Cardiac muscle cell (in vitro differentiated cells and primary cell): ENCODE data around the gene ZFYVE19. TPM values are rescaled to one million over a fixed set of nuclear protein-coding genes. Genes with fewer than 3 reads are reported as not detected.

ENCODE experiments used
- DNase-seq, 2 donors: peaks; one replicate each; pipeline versions ENCODE4 v3.0.0 to v3.0.0-alpha.2; 2010 to 2017; ENCODE audit warnings: low read depth in 1 of 2, low spot score in 1 of 2
- H3K27ac ChIP-seq: fragments of 200-600 bp; sonication (generic); 2 replicates; pipeline ENCODE4 v1.5.1; 2016
- H3K27me3 ChIP-seq: fragments of 200-600 bp; sonication (generic); 2 replicates; pipeline ENCODE4 v1.6.0; 2016; ENCODE audit warnings: control low read depth
- H3K36me3 ChIP-seq: fragments of 200-600 bp; sonication (generic); 2 replicates; pipeline ENCODE4 v1.5.1; 2016; ENCODE audit warnings: control low read depth
- H3K4me1 ChIP-seq: fragments of 200-600 bp; sonication (generic); 2 replicates; pipeline ENCODE4 v1.8.1; 2017; ENCODE audit warnings: low read depth, mild to moderate bottlenecking, mixed run types
- H3K4me3 ChIP-seq: fragments of 200-600 bp; sonication (generic); 2 replicates; pipeline ENCODE4 v1.5.1; 2016; ENCODE audit warnings: mild to moderate bottlenecking
- H3K9me3 ChIP-seq: fragments of 200-600 bp; sonication (generic); 2 replicates; pipeline ENCODE4 v1.5.1; 2017; ENCODE audit warnings: low read depth, mild to moderate bottlenecking, control low read depth
- polyA plus RNA-seq: library from polyadenylated mRNA; unstranded; fragments of >200 nt; fragmentation: Nextera tagmentation; extraction: Ambion mirVana; gene quantifications from 2 replicates; pipeline ENCODE4 v1.2.1, GENCODE V29; 2016
- total RNA-seq: library from RNA; depleted of rRNA; stranded (reverse); fragments of >200 nt; gene quantifications from 2 replicates; pipeline ENCODE4 v1.2.3, GENCODE V29; 2016
- TF ChIP-seq, protein P1 (sequence below): IDR thresholded peaks from 2 replicates; pipeline ENCODE4 v1.5.1; 2012; ENCODE audit warnings: low read depth, mild to moderate bottlenecking, low read length

The ZFYVE19 gene
- total and polyA plus RNA-seq, 2 experiments from 2014 or later: 23.4 to 41.3 TPM

DNA sequence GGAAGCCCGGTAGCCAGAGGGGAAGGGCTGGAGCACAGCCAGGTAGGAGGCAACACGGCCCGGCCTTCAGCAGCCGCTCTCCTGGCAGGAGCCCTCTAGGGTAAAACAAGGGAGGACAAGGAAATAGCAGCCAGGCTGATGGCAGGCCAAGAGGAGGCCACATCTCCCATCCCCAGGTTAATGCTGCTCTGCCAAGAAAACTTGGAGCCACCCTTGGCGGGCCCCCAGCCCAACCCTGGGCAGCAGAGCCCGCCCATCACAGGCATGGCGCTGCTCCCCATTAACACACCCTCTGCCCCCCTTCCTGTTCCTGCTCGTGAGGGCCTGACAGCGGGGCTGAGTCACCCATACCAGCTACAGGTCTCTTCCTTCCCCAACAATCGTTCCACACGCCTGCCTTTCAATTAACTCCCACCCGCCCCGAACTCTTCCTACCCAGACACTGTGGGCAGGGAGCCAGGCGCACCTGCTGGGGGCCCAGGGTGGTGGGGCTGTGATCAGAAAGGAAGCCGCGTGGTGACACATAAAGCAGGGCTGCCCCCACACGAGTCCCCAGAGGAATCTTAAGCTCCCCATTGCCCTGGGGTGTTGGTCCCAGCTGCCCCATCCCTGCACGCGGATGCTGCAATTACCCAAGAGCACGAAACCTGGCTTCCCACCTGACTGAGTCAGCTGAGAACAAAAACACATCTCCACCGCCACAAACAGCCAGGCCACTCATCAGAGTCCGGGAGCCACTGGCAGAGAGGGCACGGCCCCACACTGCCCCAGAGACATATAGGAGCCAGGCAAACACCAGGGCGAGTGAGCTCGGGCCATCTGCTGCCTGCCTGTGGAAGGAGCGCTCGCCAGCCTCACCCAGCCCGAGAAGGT is 37.4 kb upstream of the ZFYVE19 start, which contains the start of gene C15orf62:
TSS of gene C15orf62 (plus strand) at position 707 of the 873 bp plus-strand sequence. CDS start 516 bp downstream, outside the sequence.
- no peaks in the 10 kb centered on the region for H3K4me1 ChIP-seq
- no peaks in the 10 kb centered on the region for H3K36me3 ChIP-seq
- TF ChIP-seq, protein P1, sequence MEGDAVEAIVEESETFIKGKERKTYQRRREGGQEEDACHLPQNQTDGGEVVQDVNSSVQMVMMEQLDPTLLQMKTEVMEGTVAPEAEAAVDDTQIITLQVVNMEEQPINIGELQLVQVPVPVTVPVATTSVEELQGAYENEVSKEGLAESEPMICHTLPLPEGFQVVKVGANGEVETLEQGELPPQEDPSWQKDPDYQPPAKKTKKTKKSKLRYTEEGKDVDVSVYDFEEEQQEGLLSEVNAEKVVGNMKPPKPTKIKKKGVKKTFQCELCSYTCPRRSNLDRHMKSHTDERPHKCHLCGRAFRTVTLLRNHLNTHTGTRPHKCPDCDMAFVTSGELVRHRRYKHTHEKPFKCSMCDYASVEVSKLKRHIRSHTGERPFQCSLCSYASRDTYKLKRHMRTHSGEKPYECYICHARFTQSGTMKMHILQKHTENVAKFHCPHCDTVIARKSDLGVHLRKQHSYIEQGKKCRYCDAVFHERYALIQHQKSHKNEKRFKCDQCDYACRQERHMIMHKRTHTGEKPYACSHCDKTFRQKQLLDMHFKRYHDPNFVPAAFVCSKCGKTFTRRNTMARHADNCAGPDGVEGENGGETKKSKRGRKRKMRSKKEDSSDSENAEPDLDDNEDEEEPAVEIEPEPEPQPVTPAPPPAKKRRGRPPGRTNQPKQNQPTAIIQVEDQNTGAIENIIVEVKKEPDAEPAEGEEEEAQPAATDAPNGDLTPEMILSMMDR: no peak
- no peak within 1 kb of the TSS for H3K4me3 ChIP-seq
- peak in 1 of 2 donors; percentile 34 for DNase-seq
- no peak within 1 kb of the TSS for H3K27ac ChIP-seq
- no peaks in the 10 kb centered on the region for H3K9me3 ChIP-seq
- no peaks in the 10 kb centered on the region for H3K27me3 ChIP-seq

DNA sequence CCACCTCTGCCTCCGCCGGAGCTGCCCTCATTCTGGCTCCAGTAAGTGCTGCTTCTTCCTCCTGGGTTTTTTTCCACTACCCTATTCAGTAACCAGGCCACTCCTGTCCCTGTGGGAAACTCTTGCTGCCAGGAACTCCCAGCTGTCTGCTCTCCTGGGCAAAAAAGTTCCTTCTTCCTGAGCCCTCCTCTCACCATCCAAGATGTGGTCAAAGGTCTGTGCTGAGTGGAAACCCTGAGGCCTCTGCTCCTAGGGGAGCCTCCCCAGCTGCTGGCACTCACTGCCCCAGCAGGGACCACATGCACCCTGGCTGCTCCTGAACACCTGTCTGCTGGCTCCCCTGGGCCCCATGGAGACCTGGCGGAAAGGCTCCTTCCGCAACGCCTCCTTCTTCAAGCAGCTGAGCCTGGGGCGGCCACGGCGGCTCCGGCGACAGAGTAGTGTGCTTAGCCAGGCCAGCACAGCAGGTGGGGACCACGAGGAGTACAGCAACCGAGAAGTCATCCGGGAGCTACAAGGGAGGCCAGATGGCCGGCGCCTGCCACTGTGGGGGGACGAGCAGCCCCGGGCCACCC is 36.7 kb upstream of the ZFYVE19 start:
- H3K27me3 ChIP-seq: no peaks in the 10 kb centered on the region
- no peaks in the 10 kb centered on the region for H3K9me3 ChIP-seq
- H3K36me3 ChIP-seq: no peaks in the 10 kb centered on the region
- no peak for DNase-seq
- H3K4me1 ChIP-seq: no peaks in the 10 kb centered on the region
- H3K27ac ChIP-seq: no peak overlapping the region
- no peak overlapping the region for H3K4me3 ChIP-seq
- TF ChIP-seq, protein P1: no peak

DNA sequence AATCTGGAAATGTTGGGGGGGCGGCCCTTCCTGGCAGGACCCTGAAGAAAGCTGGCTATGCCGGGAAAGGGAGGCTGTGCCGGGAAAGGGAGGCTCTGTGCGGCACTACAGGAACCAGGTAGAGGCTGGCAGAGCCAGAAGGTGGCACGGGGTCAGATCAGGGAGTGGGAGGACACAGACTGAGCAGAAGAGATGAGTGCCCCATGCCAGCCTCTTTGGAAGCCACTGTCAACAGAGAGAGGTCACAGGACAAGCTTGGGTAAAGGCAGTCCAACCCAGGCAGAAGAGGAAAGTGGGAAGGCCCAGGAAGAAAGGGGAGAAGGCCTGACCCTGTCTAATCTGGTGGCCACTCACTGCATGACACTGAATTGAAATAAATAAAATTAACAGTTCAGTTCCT is 35.6 kb upstream of the ZFYVE19 start:
- TF ChIP-seq, protein P1: no peak
- no peak overlapping the region for H3K4me3 ChIP-seq
- H3K4me1 ChIP-seq: no peaks in the 10 kb centered on the region
- DNase-seq: no peak
- no peaks in the 10 kb centered on the region for H3K27me3 ChIP-seq
- H3K9me3 ChIP-seq: no peaks in the 10 kb centered on the region
- no peak overlapping the region for H3K27ac ChIP-seq
- H3K36me3 ChIP-seq: no peaks in the 10 kb centered on the region

DNA sequence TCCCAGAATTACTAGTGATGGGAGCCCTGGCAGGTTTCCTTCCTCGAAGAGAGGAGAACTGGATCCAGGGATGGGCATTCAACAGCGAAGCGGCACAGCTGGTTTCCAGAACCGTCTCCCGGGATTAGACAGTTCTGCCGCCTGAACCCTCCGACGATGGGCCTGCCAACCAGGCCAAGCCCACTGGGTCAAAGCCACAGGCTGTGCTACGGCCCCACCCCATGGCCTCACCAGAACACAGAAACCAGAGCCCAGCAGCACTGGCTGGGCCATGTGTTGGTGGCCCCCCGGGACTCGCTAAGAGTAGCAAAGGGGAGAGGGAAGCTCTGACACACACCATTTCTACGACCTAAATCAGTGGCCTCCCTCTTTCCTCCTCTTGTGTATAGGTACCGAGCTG is 34.9 kb upstream of the ZFYVE19 start:
- H3K9me3 ChIP-seq: no peaks in the 10 kb centered on the region
- TF ChIP-seq, protein P1: no peak
- DNase-seq: no peak

DNA sequence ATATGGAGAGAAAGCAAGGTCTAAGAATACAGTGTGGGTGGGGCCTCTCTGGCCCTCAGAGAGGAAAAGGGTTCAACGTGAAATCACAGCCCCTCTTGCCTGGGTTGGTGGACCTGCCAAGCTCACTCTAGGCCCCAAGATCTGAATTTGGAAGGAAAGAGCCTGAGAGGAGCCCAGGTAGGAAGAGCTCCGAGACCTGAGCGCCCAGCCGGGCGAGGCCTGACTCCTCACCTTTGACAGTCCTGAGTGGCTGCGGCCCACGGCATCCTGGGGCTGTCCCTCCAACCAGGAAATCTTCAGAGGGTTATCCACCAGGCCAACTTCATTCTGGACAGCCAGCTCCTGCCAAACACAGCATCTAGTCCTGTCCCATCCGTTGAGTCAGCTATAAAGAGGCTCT is 33.4 kb upstream of the ZFYVE19 start:
- Histone ChIP-seq H3K36me3 (peaks cover 2% of the 10 kb centered on the region), H3K27ac (no peak overlapping the region)
- TF ChIP-seq, protein P1: no peak

More for the DNA sequence above, 34.9 kb upstream of the ZFYVE19 start:
- H3K27me3 ChIP-seq: no peaks in the 10 kb centered on the region
- no peaks in the 10 kb centered on the region for H3K36me3 ChIP-seq
- no peaks in the 10 kb centered on the region for H3K4me1 ChIP-seq
- H3K27ac ChIP-seq: no peak overlapping the region
- no peak overlapping the region for H3K4me3 ChIP-seq

More for the DNA sequence above, 33.4 kb upstream of the ZFYVE19 start:
- Histone ChIP-seq H3K9me3 (no peaks in the 10 kb centered on the region), H3K4me3 (no peak overlapping the region), H3K27me3 (no peaks in the 10 kb centered on the region), H3K4me1 (no peaks in the 10 kb centered on the region)
- DNase-seq: no peak
